Measurements from ENCODE around the gene CRYBA1. TPM values are rescaled to one million over a fixed set of nuclear protein-coding genes. Genes with fewer than 3 reads are reported as not detected.
A peak's percentile ranks its signal among the peaks of the same experiment; 100 is the strongest.

The CRYBA1 gene
- total and polyA plus RNA-seq, 2 of the 8 experiments (the other 6 are each of a cell fraction or from before 2014, with no cell fraction given): not detected

DNA sequence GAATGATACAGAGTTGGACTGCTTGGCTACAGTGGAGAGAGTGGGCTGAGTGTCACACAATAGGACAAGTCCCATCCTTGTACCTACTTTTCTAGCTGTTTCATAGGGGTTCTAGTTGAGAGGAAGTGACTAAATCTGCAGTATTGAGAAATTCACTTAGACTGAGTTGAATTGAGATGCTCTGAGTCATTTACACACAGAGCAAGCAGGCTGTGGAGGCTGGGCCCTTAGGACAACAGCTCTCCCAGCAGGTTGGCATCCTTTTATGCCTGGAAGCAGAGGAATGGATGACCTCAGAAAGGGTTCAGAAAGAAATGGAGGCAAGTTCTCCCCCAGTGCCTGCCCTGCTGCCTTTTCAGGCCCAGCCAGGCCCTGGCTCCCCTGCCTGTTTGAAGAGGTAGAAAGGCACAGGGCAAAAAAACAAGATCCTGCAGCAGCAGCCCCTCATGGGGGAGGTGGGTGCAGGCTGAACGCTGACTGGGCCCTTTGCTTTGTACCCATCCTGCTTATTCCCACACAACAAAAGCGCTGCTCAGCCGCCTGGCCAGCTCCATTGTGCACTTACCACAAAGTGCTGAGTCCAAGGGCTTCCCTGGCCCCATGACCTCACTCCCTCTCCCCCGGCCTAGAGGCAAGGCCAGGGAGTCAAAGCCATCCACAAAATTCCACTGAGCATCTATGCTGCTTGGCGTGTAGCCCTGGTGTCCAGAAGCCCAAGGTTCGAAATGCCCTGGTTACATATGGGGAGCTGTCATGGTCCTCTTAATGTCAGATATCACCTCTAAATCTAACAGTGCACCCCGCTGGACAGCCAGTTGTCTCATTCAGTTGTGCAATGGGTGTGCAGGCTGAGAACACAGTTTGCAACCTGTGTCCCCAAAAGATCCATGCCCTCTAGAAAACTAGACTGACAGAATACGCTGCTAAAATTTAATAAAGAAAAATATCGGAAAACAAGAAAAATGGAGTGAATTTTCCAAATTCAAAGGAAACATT lies 5.4 kb upstream of the CRYBA1 start (continued):
- TF ChIP-seq CHD1 (IDR thresholded peaks at IDR 0.05; ENCODE audit: low read depth, low read length) (no peak), ASH2L (IDR thresholded peaks at IDR 0.05; ENCODE audit: low read length) (peak; percentile 35), RBBP5 (IDR thresholded peaks at IDR 0.05; ENCODE audit: borderline replicate concordance, low read depth, low read length) (0 out of 2 replicates have a peak, but pooled peaks have one; percentile 55), MAFK (IDR thresholded peaks at IDR 0.05; ENCODE audit: low read depth, low read length) (0 out of 2 replicates have a peak, but pooled peaks have one; percentile 5), NANOG (IDR thresholded peaks at IDR 0.05; ENCODE audit: insufficient read depth, low read depth, low read length, poor library complexity, severe bottlenecking) (no peak), POLR2A (IDR thresholded peaks at IDR 0.05; ENCODE audit: control extremely low read depth in 1 of 2, low read depth in 2 of 2, low read length in 2 of 2) (0 out of 3 replicates have a peak, but pooled peaks of 1 of the 2 experiments have one; percentile 44), HDAC2 (IDR thresholded peaks at IDR 0.05; ENCODE audit: borderline replicate concordance in 1 of 2, low read depth in 2 of 2, low read length in 2 of 2) (no peak), CHD2 (IDR thresholded peaks at IDR 0.05; ENCODE audit: low read length) (no peak)
- TF ChIP-seq, protein P1, sequence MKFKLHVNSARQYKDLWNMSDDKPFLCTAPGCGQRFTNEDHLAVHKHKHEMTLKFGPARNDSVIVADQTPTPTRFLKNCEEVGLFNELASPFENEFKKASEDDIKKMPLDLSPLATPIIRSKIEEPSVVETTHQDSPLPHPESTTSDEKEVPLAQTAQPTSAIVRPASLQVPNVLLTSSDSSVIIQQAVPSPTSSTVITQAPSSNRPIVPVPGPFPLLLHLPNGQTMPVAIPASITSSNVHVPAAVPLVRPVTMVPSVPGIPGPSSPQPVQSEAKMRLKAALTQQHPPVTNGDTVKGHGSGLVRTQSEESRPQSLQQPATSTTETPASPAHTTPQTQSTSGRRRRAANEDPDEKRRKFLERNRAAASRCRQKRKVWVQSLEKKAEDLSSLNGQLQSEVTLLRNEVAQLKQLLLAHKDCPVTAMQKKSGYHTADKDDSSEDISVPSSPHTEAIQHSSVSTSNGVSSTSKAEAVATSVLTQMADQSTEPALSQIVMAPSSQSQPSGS (IDR thresholded peaks at IDR 0.05; ENCODE audit: low read length): 0 out of 2 replicates have a peak, but pooled peaks have one; percentile 25
